Hematopoietic multipotent progenitor cell (in vitro differentiated cells): ENCODE results near the gene ZSWIM7. TPM values are rescaled to one million over a fixed set of nuclear protein-coding genes. Genes with fewer than 3 reads are reported as not detected.
"Not testable (repeated sequence)": the region's sequence is repeated elsewhere in the genome, so short reads cannot be mapped to it uniquely, and the experiment has no call there.

ENCODE experiments used
- DNase-seq, 3 donors: peaks; one replicate each; pipeline ENCODE4 v3.0.0-alpha.2; 2011 to 2015; ENCODE audit warnings: low read depth in 2 of 3, low spot score in 2 of 3
- total RNA-seq: library from RNA; depleted of rRNA; stranded (reverse); fragments of >200 nt; gene quantifications from one replicate; pipeline ENCODE4 v1.2.3, GENCODE V29; 2012

Gene ZSWIM7
- total RNA-seq, 1 donor: 33.7 TPM

DNA sequence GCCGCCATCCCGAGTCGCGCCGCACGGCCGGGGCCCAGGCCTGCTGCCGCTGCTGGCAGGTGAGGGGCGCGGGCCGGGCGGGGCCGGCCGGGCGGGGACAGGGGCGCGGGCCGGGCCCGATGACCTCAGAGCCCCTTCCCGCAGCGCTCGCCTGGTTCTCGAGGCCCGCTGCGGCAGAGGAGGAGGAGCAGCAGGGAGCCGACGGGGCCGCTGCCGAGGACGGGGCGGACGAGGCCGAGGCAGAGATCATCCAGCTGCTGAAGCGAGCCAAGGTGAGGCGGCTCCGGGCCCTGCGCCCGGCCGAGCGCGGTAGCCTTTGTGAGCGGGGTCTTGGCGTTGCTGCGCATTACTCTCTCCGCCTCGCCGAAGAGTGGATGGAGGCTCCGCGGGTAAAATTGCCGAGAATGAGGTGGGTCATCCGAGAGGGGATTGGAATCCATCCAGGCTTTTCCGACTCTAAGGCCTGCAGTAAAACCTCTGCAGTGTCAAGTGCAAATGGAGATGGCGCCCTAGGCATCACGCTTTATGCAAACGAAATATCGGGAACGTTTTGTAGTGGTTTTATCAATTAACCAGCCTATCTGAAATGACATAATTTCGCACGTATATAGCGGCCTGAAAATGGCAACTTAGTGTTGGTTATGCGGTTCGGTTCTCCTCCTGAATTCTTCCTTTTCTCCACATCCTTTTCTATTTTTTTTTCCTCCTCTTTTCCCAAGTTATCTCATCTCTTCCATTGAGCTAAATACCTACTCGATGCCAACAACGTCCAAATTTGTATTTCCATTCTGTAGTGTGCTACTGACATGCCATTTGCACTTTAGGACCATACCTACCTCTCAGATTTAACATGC, 697 bp upstream of the ZSWIM7 start:
- DNase-seq: peak in 1 of 3 donors; percentile 65

DNA sequence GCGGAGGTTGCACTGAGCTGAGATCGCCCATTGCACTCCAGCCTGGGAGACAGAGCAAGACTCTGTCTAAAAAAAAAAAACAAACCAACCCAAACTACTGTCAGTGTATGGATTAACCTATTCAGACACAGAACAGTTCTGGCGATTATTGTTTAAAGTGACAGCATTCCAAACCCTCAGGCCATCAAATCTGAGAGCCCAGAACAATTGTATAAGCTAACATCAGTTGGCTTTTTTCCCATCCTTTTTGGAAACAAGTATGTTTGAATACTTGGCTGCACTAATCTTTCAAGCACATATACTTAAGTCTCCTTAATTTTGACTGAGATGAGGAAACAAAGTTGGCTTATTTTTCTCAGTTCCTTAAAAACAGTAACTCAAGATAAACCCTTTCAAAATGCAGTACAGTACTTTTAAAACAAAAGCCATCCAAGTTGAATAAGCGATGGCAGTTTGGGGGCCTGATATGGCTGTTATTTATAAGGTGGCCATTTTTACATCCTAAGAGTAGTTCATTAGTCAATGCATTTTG, 1.4 kb downstream of the ZSWIM7 start:
- DNase-seq: no peak

DNA sequence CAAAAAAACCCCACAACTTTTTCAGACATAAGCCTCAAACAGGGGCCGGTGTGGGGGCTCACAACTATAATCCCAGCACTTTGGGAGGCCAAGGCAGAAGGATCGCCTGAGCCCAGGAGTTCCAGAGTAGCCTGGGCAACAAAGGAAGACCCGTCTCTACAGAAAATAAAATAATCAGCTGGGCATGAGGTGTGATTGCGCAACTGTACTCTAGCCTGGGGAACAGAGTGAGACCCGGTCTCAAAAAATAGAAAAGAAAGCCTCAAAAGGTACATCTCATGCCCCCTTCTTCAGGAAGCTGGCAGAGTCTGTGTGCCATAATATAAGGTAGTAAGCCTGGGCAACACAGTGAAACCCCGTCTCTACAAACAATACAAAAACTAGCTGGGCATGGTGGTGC, 3.2 kb downstream of the ZSWIM7 start:
- DNase-seq: no peak

DNA sequence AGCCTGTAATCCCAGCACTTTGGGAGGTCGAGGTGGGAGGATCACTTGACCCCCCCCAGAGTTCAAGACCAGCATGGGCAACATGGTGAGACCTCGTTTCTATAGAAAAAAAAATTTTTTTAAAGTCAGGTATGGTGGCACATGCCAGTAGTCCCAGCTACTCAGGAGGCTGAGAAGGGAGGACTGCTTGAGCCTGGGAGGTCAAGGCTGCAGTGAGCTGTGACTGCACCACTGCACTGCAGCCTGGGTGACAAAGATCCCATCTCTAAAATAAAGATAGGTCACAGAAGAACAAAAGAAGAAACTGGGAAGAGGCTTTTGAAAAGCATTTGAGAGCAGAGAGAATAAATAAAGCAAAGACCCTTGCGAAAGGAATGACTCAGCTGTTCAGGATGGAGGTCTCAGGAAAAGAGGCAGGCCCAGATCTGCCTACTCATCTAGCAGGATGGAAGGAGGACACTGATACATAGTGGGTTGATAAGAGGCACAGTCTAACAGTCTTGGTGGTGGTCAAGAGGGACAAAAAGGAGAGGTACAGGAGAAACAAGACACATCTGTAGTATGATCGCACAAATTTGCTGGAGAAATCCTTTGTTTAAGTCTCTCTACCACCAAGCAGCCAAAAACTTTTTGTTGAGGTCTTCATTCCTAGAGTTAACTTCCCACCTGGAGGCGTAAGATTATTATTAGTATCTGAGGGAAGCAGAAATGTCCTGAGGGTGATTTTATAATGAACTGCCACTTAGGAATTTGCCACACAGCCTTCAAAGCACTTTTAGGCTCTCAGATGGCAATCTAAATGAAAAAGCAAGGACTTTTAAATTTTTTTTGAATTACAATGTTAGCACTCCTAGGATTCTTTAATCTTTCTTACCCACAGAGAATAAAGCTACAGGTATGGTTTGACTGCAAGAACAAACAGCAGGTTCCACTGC, 17.6 kb downstream of the ZSWIM7 start:
- DNase-seq: peak in 2 of 3 donors; percentile 37 to 60

DNA sequence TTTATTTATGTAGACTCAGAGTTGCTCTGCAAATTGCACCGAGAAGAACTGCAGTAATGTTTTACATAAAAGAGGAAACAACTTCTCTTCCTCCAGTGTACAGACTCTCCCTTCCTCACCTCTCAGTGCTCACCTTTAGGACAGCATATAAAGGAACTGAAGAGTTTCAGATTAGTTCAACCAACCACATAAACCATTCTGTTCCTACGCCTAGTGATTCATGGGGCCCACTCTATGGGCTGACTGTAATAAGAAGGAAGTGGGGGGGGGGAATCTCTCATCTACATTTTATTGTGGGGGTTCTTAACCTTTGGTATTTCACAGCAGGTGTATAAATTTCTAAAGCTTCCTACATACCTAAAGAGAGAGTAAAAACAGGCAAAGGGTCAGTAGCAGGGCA, 18.3 kb downstream of the ZSWIM7 start:
- DNase-seq: peak in 1 of 3 donors; percentile 42

DNA sequence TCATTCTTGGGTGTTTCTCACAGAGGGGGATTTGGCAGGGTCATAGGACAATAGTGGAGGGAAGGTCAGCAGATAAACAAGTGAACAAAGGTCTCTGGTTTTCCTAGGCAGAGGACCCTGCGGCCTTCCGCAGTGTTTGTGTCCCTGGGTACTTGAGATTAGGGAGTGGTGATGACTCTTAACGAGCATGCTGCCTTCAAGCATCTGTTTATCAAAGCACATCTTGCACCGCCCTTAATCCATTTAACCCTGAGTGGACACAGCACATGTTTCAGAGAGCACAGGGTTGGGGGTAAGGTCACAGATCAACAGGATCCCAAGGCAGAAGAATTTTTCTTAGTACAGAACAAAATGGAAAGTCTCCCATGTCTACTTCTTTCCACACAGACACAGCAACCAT, 20.5 kb downstream of the ZSWIM7 start:
- not testable (repeated sequence) for DNase-seq

DNA sequence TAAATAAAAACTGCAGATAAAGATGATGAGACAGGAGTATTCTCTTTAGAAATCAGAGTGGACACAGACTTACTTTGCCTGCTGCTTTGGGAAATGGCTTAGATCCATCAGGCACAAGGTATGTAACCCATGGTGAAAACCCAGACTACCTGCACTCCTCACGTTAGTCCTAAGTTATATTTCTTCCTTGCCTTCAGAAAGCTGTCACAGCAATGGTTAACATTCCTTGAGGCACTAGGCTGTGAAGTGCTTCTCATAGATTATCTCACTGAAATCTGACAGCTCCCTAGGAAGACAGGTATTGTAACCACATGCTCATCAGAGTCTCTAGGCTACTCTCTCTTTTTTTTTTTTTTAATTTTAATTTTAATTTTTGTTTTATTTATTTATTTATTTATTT, 20.9 kb downstream of the ZSWIM7 start:
- no peak for DNase-seq

DNA sequence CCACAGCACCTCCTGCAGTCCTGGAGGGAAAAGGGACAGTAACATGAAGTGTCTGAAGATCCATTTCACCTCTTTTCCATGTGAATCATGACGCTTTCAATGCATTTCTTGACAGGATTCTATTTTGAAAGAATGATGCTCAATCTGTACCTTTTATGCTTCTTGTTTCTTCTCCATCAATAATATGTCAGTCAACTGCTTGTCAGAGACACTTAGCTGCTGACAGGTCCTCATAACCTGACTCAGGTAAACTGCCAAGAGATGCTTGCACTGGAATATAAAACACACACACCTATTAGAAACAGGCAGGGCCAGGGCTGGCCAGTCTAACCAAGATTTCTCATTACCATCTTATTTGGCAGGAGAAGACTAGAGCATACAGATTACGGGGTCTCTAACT, 21.6 kb downstream of the ZSWIM7 start:
- no peak for DNase-seq

DNA sequence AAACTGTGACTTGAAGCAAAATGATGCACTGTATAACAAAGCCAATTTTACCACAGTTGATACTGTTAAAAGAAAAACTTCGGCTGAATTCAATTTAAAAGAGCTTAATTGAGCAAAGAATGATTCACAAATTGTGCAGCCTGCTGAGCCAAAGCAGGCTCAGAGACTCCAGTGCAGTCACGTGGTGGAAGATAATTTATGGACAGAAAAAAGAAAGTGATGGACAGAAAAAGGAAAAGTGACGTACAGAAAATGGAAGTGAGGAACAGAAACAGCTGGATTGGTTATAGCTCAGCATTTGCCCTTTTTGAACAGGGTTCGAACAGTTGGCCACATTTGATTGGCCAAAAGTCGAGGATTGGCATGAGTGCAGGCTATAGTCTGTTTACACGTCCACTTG, 25.7 kb downstream of the ZSWIM7 start:
- no peak for DNase-seq

DNA sequence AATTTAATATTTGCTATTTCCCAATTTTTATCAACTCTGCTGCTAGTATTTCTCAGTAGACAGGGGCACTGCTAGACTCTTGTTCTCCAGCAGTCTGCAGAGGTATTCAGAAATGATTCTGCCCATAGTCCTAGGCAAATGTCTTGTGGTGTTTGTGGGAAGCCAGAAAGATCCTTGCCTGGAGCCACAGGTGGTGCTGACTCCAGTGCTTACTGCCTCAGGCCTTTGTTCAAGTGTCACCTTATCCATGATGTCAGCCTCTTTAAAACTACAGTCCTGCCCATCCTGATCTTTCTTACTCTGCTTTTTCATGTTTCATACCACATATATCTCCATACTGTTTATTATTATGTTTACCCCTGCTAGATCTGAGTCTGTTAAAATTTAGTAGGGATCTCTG, 26.5 kb downstream of the ZSWIM7 start:
- DNase-seq: no peak

DNA sequence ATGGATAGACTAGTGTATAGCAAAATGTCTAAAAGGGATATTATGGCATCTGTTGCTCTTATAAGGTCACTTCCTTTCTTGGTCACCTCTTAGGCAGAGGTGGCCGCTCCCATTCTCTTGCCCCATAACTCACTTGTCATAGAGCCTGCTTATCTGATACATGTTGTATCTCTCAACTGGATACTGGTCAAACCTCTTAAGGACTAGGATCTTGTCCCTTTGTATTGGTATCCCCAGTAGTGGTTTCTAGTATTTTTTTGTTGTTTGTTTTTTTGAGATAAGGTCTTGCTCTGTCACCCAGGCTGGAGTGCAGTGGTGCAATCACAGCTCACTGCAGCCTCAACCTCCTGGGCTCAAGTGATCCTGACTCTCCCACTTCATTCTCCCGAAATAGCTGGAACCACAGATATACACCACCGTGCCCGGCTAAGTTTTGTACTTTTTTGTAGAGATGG, 27.0 kb downstream of the ZSWIM7 start:
- DNase-seq: no peak

DNA sequence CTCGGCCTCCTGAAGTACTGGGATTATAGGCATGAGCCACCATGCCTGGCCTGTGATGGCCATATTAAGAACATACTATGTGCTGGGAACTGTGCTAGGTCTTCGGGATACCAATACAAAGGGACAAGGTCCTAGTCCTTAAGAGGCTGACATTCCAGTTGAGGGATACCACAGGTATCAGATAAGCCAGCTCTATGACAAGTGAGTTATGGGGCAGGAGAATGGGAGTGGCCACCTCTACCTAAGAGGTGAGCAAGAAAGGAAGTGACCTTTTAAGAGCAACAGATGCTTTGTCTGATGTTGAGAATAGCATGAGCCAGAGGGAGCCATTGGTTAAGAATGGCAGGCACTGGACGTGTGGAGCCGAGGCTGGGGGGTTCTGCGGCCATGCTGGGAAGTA, 27.6 kb downstream of the ZSWIM7 start:
- no peak for DNase-seq

DNA sequence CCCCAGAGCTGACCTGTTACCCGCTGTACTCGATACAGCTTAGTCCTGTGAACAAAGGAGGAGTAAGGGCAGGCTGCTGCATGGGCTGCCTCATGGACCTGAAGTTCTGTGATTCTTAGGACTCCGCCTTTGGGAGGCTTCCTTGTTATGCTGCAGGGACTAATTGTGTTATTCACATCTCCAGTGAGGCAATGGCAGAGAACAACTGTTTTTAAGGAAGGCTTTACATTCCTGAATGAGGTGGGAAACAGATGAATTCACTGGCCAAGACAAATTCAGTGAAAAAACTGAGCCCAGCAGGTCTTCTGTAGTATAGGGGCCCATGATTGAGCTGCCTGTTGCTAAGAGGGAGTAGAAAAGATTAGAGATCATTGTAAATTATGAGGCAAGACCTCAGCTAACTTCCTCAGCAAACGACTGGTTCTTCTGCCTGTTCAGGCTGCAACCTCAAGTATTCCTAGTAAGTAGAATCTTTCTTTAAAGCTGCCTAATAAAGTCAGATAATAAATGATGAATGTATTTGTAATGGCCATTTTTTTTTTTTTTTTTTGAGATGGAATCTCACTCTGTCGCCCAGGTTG, 28.3 kb downstream of the ZSWIM7 start:
- DNase-seq: peak in 1 of 3 donors; percentile 26

DNA sequence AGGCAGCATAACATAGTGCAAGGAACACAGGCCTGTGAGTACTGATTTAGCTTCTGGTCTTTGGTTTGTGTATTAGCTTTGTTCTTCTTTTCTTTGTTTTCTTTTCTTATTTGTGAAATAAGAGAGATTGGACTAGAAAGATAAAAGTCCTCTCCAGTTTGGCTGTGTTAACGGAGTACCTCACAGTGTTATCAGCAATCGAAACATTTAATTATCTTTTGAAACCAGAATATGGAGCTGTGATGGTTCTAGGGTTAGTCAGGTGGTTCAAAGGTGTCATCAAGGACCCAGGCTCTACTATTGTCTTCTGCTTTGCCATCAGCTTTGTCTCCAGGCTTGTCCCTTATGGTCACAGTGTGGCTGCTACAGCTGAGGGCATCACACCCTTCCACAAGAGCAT, 29.0 kb downstream of the ZSWIM7 start:
- no peak for DNase-seq

DNA sequence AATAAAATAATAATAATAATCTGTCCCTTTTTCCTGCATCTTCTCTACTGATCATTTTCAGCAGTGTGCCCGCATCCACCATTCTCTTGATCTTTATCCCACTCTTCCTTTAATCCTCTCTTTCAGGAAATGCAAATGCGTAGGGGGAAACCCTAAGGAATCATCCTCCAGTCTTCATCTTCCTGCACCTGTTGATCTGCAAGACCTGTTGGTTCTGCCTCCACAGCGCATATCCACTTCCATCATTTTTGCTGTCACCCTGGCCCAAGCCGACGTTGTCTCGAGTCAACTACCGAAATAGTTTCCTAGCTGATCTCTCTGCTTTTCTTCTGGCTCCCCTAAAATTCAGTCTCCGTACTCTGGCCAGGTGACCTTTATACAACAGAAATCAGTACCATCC, 30.0 kb downstream of the ZSWIM7 start:
- no peak for DNase-seq

DNA sequence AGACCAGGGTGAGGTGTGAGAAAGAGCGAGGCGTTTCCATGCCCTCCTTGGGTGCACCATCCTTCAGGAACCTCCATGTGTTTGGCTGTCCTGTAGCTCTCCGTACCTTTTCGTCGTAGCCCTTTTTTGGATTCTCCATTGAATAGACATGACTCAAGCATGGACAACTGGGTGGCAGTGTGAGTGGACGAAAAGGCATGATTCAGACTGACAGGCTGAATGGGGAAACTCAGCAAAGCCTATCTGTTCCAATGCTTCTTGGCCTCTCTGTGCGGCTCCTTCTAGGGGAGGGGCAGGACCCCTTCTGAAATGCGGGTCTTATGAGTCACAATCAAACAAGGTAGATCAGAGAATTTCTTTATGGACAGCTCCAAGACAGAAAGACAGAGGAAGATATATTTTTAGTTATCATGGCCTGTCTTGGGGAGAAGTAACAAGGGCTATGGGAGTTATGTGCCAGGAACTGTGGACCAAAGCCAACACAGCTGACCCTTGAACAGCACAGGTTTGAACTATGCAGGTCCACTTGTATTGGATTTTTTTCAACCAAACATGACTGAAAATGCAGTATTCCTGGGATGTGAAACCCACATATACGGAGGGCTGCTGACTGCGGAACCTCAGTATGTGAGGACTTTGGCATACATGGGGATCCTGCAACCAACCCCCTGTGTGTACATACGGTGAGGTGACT, 31.7 kb downstream of the ZSWIM7 start:
- no peak for DNase-seq

DNA sequence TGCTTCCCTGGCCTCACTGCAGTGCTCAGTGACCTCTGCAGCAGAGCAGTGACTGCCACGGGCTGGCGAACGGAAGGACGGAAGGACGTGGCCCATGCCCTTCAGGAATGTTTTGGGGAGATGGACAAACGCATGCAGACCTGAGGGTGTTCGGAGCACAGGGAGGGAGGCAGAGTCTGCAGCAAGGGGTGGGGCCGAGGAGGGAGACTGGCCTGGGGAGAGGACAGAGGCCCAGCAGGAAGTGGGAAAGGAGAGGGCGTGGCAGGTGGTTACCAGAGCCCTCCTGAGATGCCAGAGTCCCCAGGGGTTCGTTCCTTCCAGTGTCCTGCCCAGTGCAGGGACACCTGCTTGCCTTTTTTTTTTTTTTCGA, 32.6 kb downstream of the ZSWIM7 start:
- no peak for DNase-seq

DNA sequence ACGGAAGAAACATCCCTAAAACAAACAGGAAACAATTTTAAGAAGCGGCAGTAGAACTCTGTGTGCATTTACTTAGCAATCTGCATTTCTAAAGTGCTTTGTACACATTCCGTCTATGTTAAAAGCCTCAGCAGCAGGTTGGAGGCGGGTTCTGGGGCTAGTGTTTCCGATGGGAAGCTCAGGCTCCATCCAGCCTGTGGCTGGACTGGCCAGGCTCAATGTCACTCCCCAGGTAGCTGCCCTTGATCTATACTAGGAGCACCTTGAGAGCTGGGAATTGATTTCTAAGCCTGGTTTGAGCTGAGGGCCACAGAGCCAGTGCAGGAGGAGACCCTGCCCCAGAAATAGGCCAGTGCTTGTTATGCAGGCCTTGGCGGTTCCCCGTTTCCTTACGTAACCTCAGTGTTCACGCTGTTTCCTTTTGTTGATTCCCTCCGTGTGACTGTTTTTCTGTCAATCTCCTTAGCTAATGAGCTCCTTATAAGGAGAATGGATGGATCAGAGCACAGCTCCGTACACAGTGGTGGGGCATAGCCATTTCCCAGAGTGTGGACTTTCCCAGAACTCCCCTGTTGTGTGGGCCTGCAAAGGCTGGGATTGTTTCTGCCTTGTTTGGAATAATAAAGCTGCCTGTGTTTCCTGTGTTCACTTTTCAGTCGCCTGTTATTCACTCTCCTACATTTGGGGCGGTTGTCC, 33.2 kb downstream of the ZSWIM7 start:
- DNase-seq: peak in 1 of 3 donors; percentile 60

DNA sequence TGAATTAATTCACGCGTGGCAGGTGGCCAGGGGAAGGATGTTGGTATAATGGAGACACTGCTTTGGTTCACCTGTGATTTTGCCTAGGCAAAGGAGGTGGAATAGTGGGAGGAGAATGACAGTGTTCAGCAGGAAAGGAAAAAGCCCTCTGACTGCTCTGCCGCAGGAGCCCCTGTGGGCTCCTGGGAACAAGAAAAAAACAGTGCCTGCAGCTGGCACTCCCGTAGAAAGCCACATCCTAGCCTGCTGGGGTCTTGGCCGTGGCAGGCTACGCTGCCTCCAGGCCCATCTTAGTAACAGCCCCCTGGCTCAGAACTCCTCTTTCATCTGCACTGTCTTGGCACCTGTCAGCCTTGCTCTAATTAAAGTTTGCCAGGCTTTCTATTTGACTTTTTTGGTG, 34.0 kb downstream of the ZSWIM7 start:
- DNase-seq: peak in 1 of 3 donors; percentile 33

DNA sequence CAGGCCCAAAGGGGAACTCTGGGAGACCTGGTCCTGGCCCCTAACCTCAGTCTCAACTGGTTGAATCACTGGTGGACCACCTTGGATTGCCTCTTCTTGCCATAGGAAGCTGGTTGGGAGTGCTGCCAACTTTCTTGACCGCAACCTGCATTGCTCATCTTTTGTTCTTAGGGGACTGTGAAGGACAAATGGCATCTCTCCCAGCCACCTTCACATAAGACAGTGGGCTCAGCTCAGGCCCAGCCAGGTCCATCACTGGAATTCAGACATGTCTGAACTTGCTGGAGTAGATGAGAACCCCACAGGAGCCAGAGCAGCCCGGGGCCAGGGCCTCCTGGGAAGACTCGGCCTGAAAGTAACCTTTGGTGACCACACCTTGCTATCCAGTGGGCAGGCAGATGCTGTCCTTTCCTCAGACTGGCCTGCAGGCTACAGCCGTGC, 35.8 kb downstream of the ZSWIM7 start:
- DNase-seq: no peak
